ENCODE data around the gene EBPL. TPM values are rescaled to one million over a fixed set of nuclear protein-coding genes. Genes with fewer than 3 reads are reported as not detected.

EBPL gene
- total RNA-seq, 1 donor, result 47.0 TPM

- TF ChIP-seq CTCF (IDR thresholded peaks at IDR 0.05; ENCODE audit: insufficient read depth, low read length), result no peak
- H3K4me3 ChIP-seq (ENCODE audit: low read depth, low read length), result no peak overlapping the region
- DNase-seq (ENCODE audit: low read depth), result peak; percentile 35
Observed at GRCh38 chr13:49638030-49638743, 53.1 kb downstream of the EBPL start.

- no peak overlapping the region for H3K4me3 ChIP-seq (ENCODE audit: low read depth, low read length)
- TF ChIP-seq CTCF (IDR thresholded peaks at IDR 0.05; ENCODE audit: insufficient read depth, low read length), result no peak
- no peak for DNase-seq (ENCODE audit: low read depth)
Observed at GRCh38 chr13:49636705-49637104, 54.6 kb downstream of the EBPL start.

- no peak overlapping the region for H3K4me3 ChIP-seq (ENCODE audit: low read depth, low read length)
- no peak for TF ChIP-seq CTCF (IDR thresholded peaks at IDR 0.05; ENCODE audit: insufficient read depth, low read length)
- DNase-seq (ENCODE audit: low read depth), result peak; percentile 67
Observed at GRCh38 chr13:49635599-49636433, 55.5 kb downstream of the EBPL start.

GRCh38 chr13:49633710-49634109, 57.6 kb downstream of the EBPL start:
- TF ChIP-seq CTCF (IDR thresholded peaks at IDR 0.05; ENCODE audit: insufficient read depth, low read length), result no peak
- H3K4me3 ChIP-seq (ENCODE audit: low read depth, low read length), result no peak overlapping the region
- DNase-seq (ENCODE audit: low read depth), result no peak

GRCh38 chr13:49632156-49632555, 59.1 kb downstream of the EBPL start:
- no peak for TF ChIP-seq CTCF (IDR thresholded peaks at IDR 0.05; ENCODE audit: insufficient read depth, low read length)
- H3K4me3 ChIP-seq (ENCODE audit: low read depth, low read length), result no peak overlapping the region
- no peak for DNase-seq (ENCODE audit: low read depth)

- no peak overlapping the region for H3K4me3 ChIP-seq (ENCODE audit: low read depth, low read length)
- no peak for DNase-seq (ENCODE audit: low read depth)
- TF ChIP-seq CTCF (IDR thresholded peaks at IDR 0.05; ENCODE audit: insufficient read depth, low read length), result no peak
Observed at GRCh38 chr13:49630580-49630979, 60.7 kb downstream of the EBPL start.

All from fibroblast of the aortic adventitia (primary cell).